K562 (cell line): ENCODE measurements around the gene ELOF1. TPM values are rescaled to one million over a fixed set of nuclear protein-coding genes. Genes with fewer than 3 reads are reported as not detected.

Experiments
- ARID3B ChIP-seq: fragments of 250-450 bp; sonication (Bioruptor Pico); IDR thresholded peaks from 2 replicates; pipeline ENCODE4 v1.4.0; 2020; ENCODE audit warnings: borderline replicate concordance
- BHLHE40 ChIP-seq: IDR thresholded peaks from 2 replicates; pipeline ENCODE4 v1.6.1; 2011; ENCODE audit warnings: low read length, improper control_type of control experiment
- CCNT2 ChIP-seq: IDR thresholded peaks from 2 replicates; pipeline ENCODE4 v1.6.1; 2011; ENCODE audit warnings: borderline replicate concordance, low read depth, mild to moderate bottlenecking, moderate library complexity, mixed read lengths, low read length; ENCODE audit not compliant: insufficient read length; ENCODE audit errors: extremely low read depth
- EGR1 ChIP-seq: fragments of 450-650 bp; conservative IDR thresholded peaks from 2 replicates; pipeline ENCODE4 v1.6.1; 2017; ENCODE audit warnings: mild to moderate bottlenecking
- EP400 ChIP-seq: fragments of 450-650 bp; IDR thresholded peaks from 2 replicates; pipeline ENCODE4 v1.6.1; 2017; ENCODE audit warnings: antibody characterized with exemption, mild to moderate bottlenecking, moderate library complexity
- ESRRA ChIP-seq: fragments of 450-650 bp; IDR thresholded peaks from 2 replicates; pipeline ENCODE4 v1.6.1; 2014; ENCODE audit warnings: low read depth, mild to moderate bottlenecking, moderate library complexity, borderline replicate concordance
- ESRRB ChIP-seq: fragments of 250-450 bp; sonication (Bioruptor Pico); IDR thresholded peaks from 2 replicates; pipeline ENCODE4 v1.5.0; 2020; ENCODE audit warnings: mild to moderate bottlenecking, moderate library complexity, borderline replicate concordance
- FOS ChIP-seq: IDR thresholded peaks from 3 replicates; pipeline ENCODE4 v1.6.1; 2011; ENCODE audit not compliant: insufficient read length; ENCODE audit errors: extremely low read depth
- HDAC2 ChIP-seq: fragments of 450-650 bp; IDR thresholded peaks from 2 replicates; pipeline ENCODE4 v1.6.1; 2016; ENCODE audit warnings: mild to moderate bottlenecking
- HNRNPUL1 ChIP-seq: fragments of 200-400 bp; formaldehyde crosslinking; IDR thresholded peaks from 2 replicates; pipeline ENCODE4 v1.6.1; 2017; ENCODE audit warnings: low read length
- ILF3 ChIP-seq: fragments of 450-650 bp; IDR thresholded peaks from 2 replicates; pipeline ENCODE4 v1.6.1; 2018; ENCODE audit warnings: antibody characterized with exemption, mild to moderate bottlenecking, moderate library complexity, borderline replicate concordance
- KAT7 ChIP-seq: sonication (generic); formaldehyde crosslinking; IDR thresholded peaks from 2 replicates; pipeline ENCODE4 v1.8.0; 2022; ENCODE audit warnings: missing genetic modification reagents, mild to moderate bottlenecking, borderline replicate concordance
- MAFK ChIP-seq: IDR thresholded peaks from 2 replicates; pipeline ENCODE4 v1.6.1; 2011; ENCODE audit warnings: low read length, improper control_type of control experiment
- NBN ChIP-seq: fragments of 450-650 bp; IDR thresholded peaks from 2 replicates; pipeline ENCODE4 v1.6.1; 2016; ENCODE audit warnings: low read depth, mild to moderate bottlenecking
- NFRKB ChIP-seq: fragments of 450-650 bp; IDR thresholded peaks from 2 replicates; pipeline ENCODE4 v1.6.1; 2016; ENCODE audit warnings: low read depth
- NR2F6 ChIP-seq: fragments of 450-650 bp; formaldehyde crosslinking; IDR thresholded peaks from 2 replicates; pipeline ENCODE4 v1.4.0; 2020; ENCODE audit warnings: mild to moderate bottlenecking
- POLR2AphosphoS5 ChIP-seq: IDR thresholded peaks from 2 replicates; pipeline ENCODE4 v1.6.1; 2011; ENCODE audit warnings: mild to moderate bottlenecking, low read depth, low read length, moderate library complexity; ENCODE audit not compliant: control insufficient read depth, insufficient read depth
- RBFOX2 ChIP-seq: fragments of 200-400 bp; formaldehyde crosslinking; IDR thresholded peaks from 2 replicates; pipeline ENCODE4 v1.6.1; 2017; ENCODE audit warnings: low read depth, mild to moderate bottlenecking, low read length, moderate library complexity
- TCF7L2 ChIP-seq: fragments of 150-350 bp; IDR thresholded peaks from 2 replicates; pipeline ENCODE4 v1.6.1; 2016; ENCODE audit warnings: low read depth, mild to moderate bottlenecking, low read length, moderate library complexity
- TFAM ChIP-seq: fragments of 250-450 bp; sonication (Bioruptor Pico); conservative IDR thresholded peaks from 2 replicates; pipeline ENCODE4 v1.5.0; 2021; ENCODE audit warnings: mild to moderate bottlenecking, moderate library complexity
- ZBTB43 ChIP-seq: sonication (generic); formaldehyde crosslinking; IDR thresholded peaks from 2 replicates; pipeline ENCODE4 v1.8.0; 2023; ENCODE audit warnings: mild to moderate bottlenecking, missing genetic modification reagents
- polyA plus RNA-seq, 8 experiments: library from polyadenylated mRNA; depleted of rRNA in 4 of 8; stranded (reverse) in 5 of 8; unstranded in 3 of 8; fragments of >200 nt; fragmentation: Nextera tagmentation in 2 of 8; fragmentation: Illumina TruSeq in 1 of 8; extraction: Ambion mirVana in 2 of 8; extraction: Trizol in 1 of 8; gene quantifications; 2 replicates each; pipeline versions ENCODE4 v1.2.1 to v1.2.3, GENCODE V29; 2011 to 2014; ENCODE audit warnings: inconsistent platforms in 1 of 8, missing spikeins in 1 of 8
- total RNA-seq, 7 experiments: library from RNA; depleted of rRNA in 6 of 7; stranded (reverse); fragments of >200 nt in 6 of 7; fragmentation: Illumina TruSeq in 2 of 7; extraction: Trizol in 2 of 7; gene quantifications; 2 replicates each; pipeline versions ENCODE4 v1.2.1 to v1.2.3, GENCODE V29; 2011 to 2021; ENCODE audit warnings: low replicate concordance in 1 of 7

ELOF1 gene
- total and polyA plus RNA-seq, 9 of the 15 experiments (the other 6 are each of a cell fraction or from before 2014, with no cell fraction given) = 16.7 to 147 (median 74.2) TPM

- TF ChIP-seq BHLHE40 (peak; percentile 56; the same call in 1 of the 2 replicates), NR2F6 (no peak), ESRRA (peak; percentile 98), CCNT2 (peak; percentile 67), TFAM (CRISPR knock-in tag) (no peak), ILF3 (no peak), KAT7 (peak; percentile 63; the same call in 1 of the 2 replicates), EP400 (peak; percentile 93), ZBTB43 (CRISPR knock-in tag) (peak; percentile 86), MAFK (no peak), EGR1 (peak; percentile 84), POLR2AphosphoS5 (peak; percentile 47; the same call in 1 of the 2 replicates), RBFOX2 (peak; percentile 97), NFRKB (0 out of 2 replicates have a peak, but pooled peaks have one; percentile 83), FOS (peak; percentile 65), TCF7L2 (peak; percentile 76), ESRRB (CRISPR knock-in tag) (no peak), HDAC2 (peak; percentile 95; the same call in 1 of the 2 replicates), ARID3B (CRISPR knock-in tag) (0 out of 2 replicates have a peak, but pooled peaks have one; percentile 39), HNRNPUL1 (no peak), NBN (0 out of 2 replicates have a peak, but pooled peaks have one; percentile 21)
Observed at GRCh38 chr19:11528551-11529341, 30.3 kb downstream of the ELOF1 start, which contains the start of gene ECSIT (continued).
